H1 (cell line): ENCODE data around the gene ELF4. TPM values are rescaled to one million over a fixed set of nuclear protein-coding genes. Genes with fewer than 3 reads are reported as not detected.

Experiments used
- CTCF ChIA-PET: fragments of 300-600 bp; sonication (Branson Sonifier 250); formaldehyde crosslinking; loops from one replicate; lab custom pipeline; 2021; ENCODE audit not compliant: partially characterized antibody; lab: Charles Lee
- POLR2A ChIA-PET: fragments of 300-600 bp; sonication (Branson Sonifier 250); formaldehyde crosslinking; loops from one replicate; lab custom pipeline; 2021; ENCODE audit warnings: inconsistent platforms; ENCODE audit not compliant: partially characterized antibody; lab: Charles Lee
- DNase-seq, 2 experiments: peaks; one replicate each; pipeline versions ENCODE4 v3.0.0 to v3.0.0-alpha.2; 2010 to 2022; ENCODE audit warnings: low spot score in 2 of 2, low read depth in 1 of 2, mixed read lengths in 1 of 2
- FAIRE-seq: peaks from 2 replicates; lab custom pipeline; 2011; peaks lifted over from hg19 to GRCh38; lab: Jason Lieb, UNC
- H2AFZ ChIP-seq: 2 replicates; pipeline ENCODE4 v1.8.1; 2012; ENCODE audit warnings: low read length, inconsistent platforms
- H2AK5ac ChIP-seq: 2 replicates; pipeline ENCODE4 v1.6.1; 2013; ENCODE audit warnings: low read depth, low read length
- H2BK120ac ChIP-seq: replicated peaks from 2 replicates; pipeline ENCODE3; 2013; ENCODE audit warnings: low read depth, low read length, inconsistent platforms
- H2BK12ac ChIP-seq: 2 replicates; pipeline ENCODE4 v1.6.1; 2013; ENCODE audit warnings: low read depth, low read length
- H2BK15ac ChIP-seq: 2 replicates; pipeline ENCODE4 v1.6.1; 2013; ENCODE audit warnings: low read length
- H2BK20ac ChIP-seq: 2 replicates; pipeline ENCODE4 v1.6.1; 2013; ENCODE audit warnings: low read length
- H2BK5ac ChIP-seq: 2 replicates; pipeline ENCODE4 v1.6.1; 2013; ENCODE audit warnings: low read depth, low read length
- H3K14ac ChIP-seq: 2 replicates; pipeline ENCODE4 v1.6.1; 2013; ENCODE audit warnings: inconsistent platforms; ENCODE audit not compliant: insufficient read length
- H3K18ac ChIP-seq: 2 replicates; pipeline ENCODE4 v1.6.1; 2013; ENCODE audit warnings: low read length; ENCODE audit errors: extremely low read depth
- H3K23ac ChIP-seq: 2 replicates; pipeline ENCODE4 v1.6.1; 2013; ENCODE audit warnings: inconsistent platforms; ENCODE audit not compliant: insufficient read length
- H3K23me2 ChIP-seq: 2 replicates; pipeline ENCODE4 v1.6.1; 2013; ENCODE audit warnings: low read depth, low read length
- H3K27ac ChIP-seq: 2 replicates; pipeline ENCODE4 v1.6.1; 2011; ENCODE audit warnings: low read depth, low read length, inconsistent platforms
- H3K27me3 ChIP-seq, 4 experiments: replicated peaks in 1 of 4; 1 replicate in 1 of 4; 2 replicates in 3 of 4; pipeline versions ENCODE4 v1.6.1 to v1.8.1; 2011 to 2013; ENCODE audit warnings: low read length in 3 of 4, mild to moderate bottlenecking in 3 of 4, inconsistent platforms in 2 of 4, mixed read lengths in 2 of 4, moderate library complexity in 1 of 4; ENCODE audit not compliant: control insufficient read depth in 3 of 4, insufficient read depth in 3 of 4; ENCODE audit errors: extremely low read depth in 1 of 4
- H3K36me3 ChIP-seq, 4 experiments: 2 replicates each; pipeline versions ENCODE4 v1.6.1 to v1.8.1; 2011 to 2013; ENCODE audit warnings: mild to moderate bottlenecking in 4 of 4, low read length in 3 of 4, moderate library complexity in 2 of 4, control low read depth in 1 of 4, inconsistent platforms in 1 of 4; ENCODE audit not compliant: insufficient read depth in 4 of 4, control insufficient read depth in 2 of 4
- H3K4ac ChIP-seq: replicated peaks from 2 replicates; pipeline ENCODE3; 2013; ENCODE audit warnings: low read length, low read depth, mixed read lengths, inconsistent platforms; ENCODE audit not compliant: insufficient read length
- H3K4me1 ChIP-seq, 4 experiments: replicated peaks in 1 of 4; 1 replicate in 1 of 4; 2 replicates in 3 of 4; pipeline versions ENCODE4 v1.6.1 to v1.8.1; 2011 to 2013; ENCODE audit warnings: low read length in 3 of 4, inconsistent platforms in 2 of 4, mixed read lengths in 1 of 4; ENCODE audit not compliant: insufficient read depth in 4 of 4, control insufficient read depth in 3 of 4
- H3K4me2 ChIP-seq, 2 experiments: 2 replicates each; pipeline versions ENCODE4 v1.6.1 to v1.8.1; 2011 to 2013; ENCODE audit warnings: low read depth in 2 of 2, low read length in 2 of 2, control low read depth in 1 of 2, inconsistent platforms in 1 of 2, mild to moderate bottlenecking in 1 of 2; ENCODE audit not compliant: insufficient read depth in 1 of 2
- H3K4me3 ChIP-seq, 4 experiments: fragments of 200-600, 300-600 bp in 1 of 4; sonication (generic), shearing (Covaris generic), sonication (Bioruptor Twin) in 1 of 4; 2 replicates each; pipeline versions ENCODE4 v1.5.1 to v1.8.1; 2011 to 2016; ENCODE audit warnings: low read length in 4 of 4, low read depth in 3 of 4, control low read depth in 2 of 4, inconsistent platforms in 2 of 4, mild to moderate bottlenecking in 2 of 4, mixed read lengths in 1 of 4, moderate library complexity in 1 of 4; ENCODE audit not compliant: insufficient read depth in 2 of 4; ENCODE audit errors: extremely low read depth in 1 of 4
- H3K56ac ChIP-seq: replicated peaks from 2 replicates; pipeline ENCODE3; 2013; ENCODE audit warnings: low read depth, mild to moderate bottlenecking, mixed read lengths, low read length, inconsistent platforms; ENCODE audit not compliant: insufficient read length
- H3K79me1 ChIP-seq: 2 replicates; pipeline ENCODE4 v1.6.1; 2013; ENCODE audit warnings: low read depth, low read length, control low read depth
- H3K79me2 ChIP-seq, 2 experiments: 2 replicates each; pipeline versions ENCODE4 v1.6.1 to v1.8.1; 2012 to 2013; ENCODE audit warnings: low read length in 2 of 2, mild to moderate bottlenecking in 2 of 2, inconsistent platforms in 1 of 2; ENCODE audit not compliant: insufficient read depth in 2 of 2, control insufficient read depth in 1 of 2
- H3K9ac ChIP-seq, 4 experiments: replicated peaks in 1 of 4; 1 replicate in 1 of 4; 2 replicates in 3 of 4; pipeline versions ENCODE4 v1.6.1 to v1.8.1; 2011 to 2013; ENCODE audit warnings: low read depth in 3 of 4, low read length in 3 of 4, control low read depth in 2 of 4, mild to moderate bottlenecking in 2 of 4, moderate library complexity in 2 of 4, inconsistent platforms in 1 of 4; ENCODE audit errors: extremely low read depth in 1 of 4
- H3K9me3 ChIP-seq, 2 experiments: 2 replicates each; pipeline versions ENCODE4 v1.6.1 to v1.8.1; 2012 to 2013; ENCODE audit warnings: mild to moderate bottlenecking in 2 of 2, moderate library complexity in 2 of 2, control low read depth in 1 of 2, inconsistent platforms in 1 of 2, low read depth in 1 of 2, low read length in 1 of 2, mixed read lengths in 1 of 2; ENCODE audit not compliant: insufficient read depth in 2 of 2
- H4K20me1 ChIP-seq, 2 experiments: replicated peaks in 1 of 2; 2 replicates each; pipeline versions ENCODE3 to v1.8.1; 2011 to 2013; ENCODE audit warnings: inconsistent platforms in 2 of 2, low read length in 2 of 2, mild to moderate bottlenecking in 1 of 2; ENCODE audit not compliant: insufficient read depth in 2 of 2, control insufficient read depth in 1 of 2
- H4K5ac ChIP-seq: 2 replicates; pipeline ENCODE4 v1.6.1; 2013; ENCODE audit warnings: low read length, low read depth, mixed read lengths, inconsistent platforms; ENCODE audit not compliant: insufficient read length
- H4K8ac ChIP-seq: 2 replicates; pipeline ENCODE4 v1.8.0; 2013; ENCODE audit warnings: mild to moderate bottlenecking, moderate library complexity, low read length, inconsistent platforms; ENCODE audit not compliant: insufficient read depth; ENCODE audit errors: extremely low read depth
- H4K91ac ChIP-seq: replicated peaks from 2 replicates; pipeline ENCODE3; 2013; ENCODE audit warnings: low read length, mixed read lengths, inconsistent platforms; ENCODE audit not compliant: insufficient read length
- EP300 ChIP-seq, 2 experiments: IDR thresholded peaks; 1 replicate in 1 of 2; 2 replicates in 1 of 2; pipeline ENCODE4 v1.6.1; 2011 to 2012; ENCODE audit warnings: low read depth in 2 of 2, low read length in 2 of 2, mild to moderate bottlenecking in 2 of 2, borderline replicate concordance in 1 of 2, inconsistent platforms in 1 of 2, moderate library complexity in 1 of 2
- NRF1 ChIP-seq: IDR thresholded peaks from 2 replicates; pipeline ENCODE4 v1.6.1; 2011; ENCODE audit warnings: mild to moderate bottlenecking, low read depth, low read length, improper control_type of control experiment
- SIRT6 ChIP-seq: IDR thresholded peaks from one replicate; pipeline ENCODE4 v1.7.1; 2012; ENCODE audit warnings: low read length, inconsistent platforms
- WGBS, 2 experiments: shearing (Covaris generic) in 1 of 2; methylation state at CpG; one replicate each; pipeline versions ENCODE4 v1.1.6 to v1.1.7; 2013 to 2015; ENCODE audit warnings: low lambda C conversion rate in 2 of 2, mixed read lengths in 2 of 2, inconsistent platforms in 1 of 2, low coverage in 1 of 2, missing lambda C conversion rate in 1 of 2; ENCODE audit not compliant: insufficient replicate concordance in 2 of 2, insufficient coverage in 1 of 2, insufficient read length in 1 of 2; ENCODE audit errors: extremely low coverage in 1 of 2, missing lambda C conversion rate in 1 of 2; 5-methylcytosine and 5-hydroxymethylcytosine counted together
- polyA plus RNA-seq, 7 experiments: library from polyadenylated mRNA; depleted of rRNA in 3 of 7; stranded (reverse) in 5 of 7; unstranded in 2 of 7; fragments of >200 nt in 5 of 7; fragments of 200-250 nt in 2 of 7; gene quantifications; 1 replicate in 5 of 7; 2 replicates in 1 of 7; 4 replicates in 1 of 7; pipeline versions ENCODE4 v1.2.1 to v1.2.3, GENCODE V29; 2011 to 2013; ENCODE audit warnings: missing spikeins in 2 of 7, mixed read lengths in 2 of 7
- total RNA-seq: library from RNA; stranded (reverse); fragmentation: NEBNext Ultra II Directional; extraction: Animal tissue kit (Norgen Biotek cat#: 25700); gene quantifications from 2 replicates; pipeline ENCODE4 v1.2.1, GENCODE V29; 2021

Gene ELF4
- total and polyA plus RNA-seq, 2 of the 8 experiments (the other 6 are each of a cell fraction or from before 2014, with no cell fraction given), result 1.8 to 2.0 TPM

DNA sequence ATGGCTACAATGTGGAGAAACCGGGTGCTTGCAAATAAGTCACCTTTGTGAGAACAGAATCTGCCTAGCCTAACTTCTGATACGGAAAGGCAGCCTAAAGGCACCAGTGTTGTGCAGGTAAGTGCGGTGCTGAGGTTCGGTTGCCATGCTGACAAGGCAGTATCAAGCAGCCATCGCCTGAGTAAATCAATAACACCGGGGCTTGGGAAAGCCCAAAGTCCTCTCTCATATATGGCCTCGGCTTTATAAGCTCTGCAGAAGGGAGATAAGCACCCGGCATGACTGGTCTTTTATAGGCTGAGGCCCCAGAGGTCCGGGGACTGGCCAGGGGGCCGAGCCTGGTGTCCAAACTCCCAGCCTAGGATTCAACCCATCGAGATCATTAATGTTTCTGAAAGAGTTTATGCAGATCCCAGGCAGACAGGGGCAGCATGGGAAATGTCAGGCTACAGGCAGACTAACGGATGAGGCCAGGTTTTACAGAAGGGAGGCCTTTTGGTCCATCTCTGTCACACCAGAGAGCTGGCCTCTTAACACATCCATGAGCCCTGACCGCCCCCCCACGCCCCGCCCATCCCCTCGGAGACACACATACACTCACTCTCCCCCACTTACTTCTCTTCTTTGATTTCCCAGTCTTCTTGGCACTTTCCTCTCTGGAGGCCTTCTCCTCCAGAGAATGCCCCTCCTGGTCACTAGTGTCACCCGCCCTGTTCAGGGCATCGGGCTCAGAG is 38.5 kb downstream of the ELF4 start:
- no peak overlapping the region for H3K14ac ChIP-seq
- H3K9me3 ChIP-seq, result no peaks in the 10 kb centered on the region
- ChIA-PET POLR2A (no interaction called here), CTCF (no interaction called here)
- H3K18ac ChIP-seq, result no peak overlapping the region
- H3K27ac ChIP-seq, result no peak overlapping the region
- no peak overlapping the region for H3K23ac ChIP-seq
- no peak overlapping the region for H3K9ac ChIP-seq
- no peak overlapping the region for H4K91ac ChIP-seq
- no peak overlapping the region for H2AFZ ChIP-seq
- no peak overlapping the region for H2BK15ac ChIP-seq
- no peak overlapping the region for H4K5ac ChIP-seq
- H3K23me2 ChIP-seq, result no peaks in the 10 kb centered on the region
- H2BK120ac ChIP-seq, result no peak overlapping the region
- 75% methylated on average over 9 of the region's 18 CpGs; no CpG with 5 or more reads in 1 of the 2 experiments for WGBS, 2 experiments
- H3K27me3 ChIP-seq, result no peaks in the 10 kb centered on the region
- H2BK20ac ChIP-seq, result no peak overlapping the region
- no peak overlapping the region for H3K4me2 ChIP-seq
- H4K20me1 ChIP-seq, result no peaks in the 10 kb centered on the region
- no peak overlapping the region for H2BK12ac ChIP-seq
- H3K4me3 ChIP-seq, result no peak overlapping the region
- no peak for TF ChIP-seq SIRT6
- no peak for TF ChIP-seq NRF1
- no peak for TF ChIP-seq EP300 (IDR thresholded peaks at IDR 0.05; ENCODE audit: borderline replicate concordance in 1 of 2, low read depth in 2 of 2, low read length in 2 of 2)
- no peaks in the 10 kb centered on the region for H3K79me1 ChIP-seq
- no peaks in the 10 kb centered on the region for H3K36me3 ChIP-seq
- H2BK5ac ChIP-seq, result no peak overlapping the region
- H3K4ac ChIP-seq, result no peak overlapping the region
- no peaks in the 10 kb centered on the region for H3K79me2 ChIP-seq
- FAIRE-seq, result no peak
- no peaks in the 10 kb centered on the region for H3K4me1 ChIP-seq
- no peak overlapping the region for H4K8ac ChIP-seq
- H3K56ac ChIP-seq, result no peak overlapping the region
- H2AK5ac ChIP-seq, result no peak overlapping the region
- no peak for DNase-seq
